CD8-positive, alpha-beta memory T cell (primary cell): ENCODE results near the gene KIF18B. TPM values are rescaled to one million over a fixed set of nuclear protein-coding genes. Genes with fewer than 3 reads are reported as not detected.

Experiments used
- CTCF ChIA-PET: fragments of 350-600 bp; sonication (Branson Sonifier 250); formaldehyde crosslinking; loops from one replicate; lab custom pipeline; 2021; ENCODE audit warnings: antibody characterized with exemption; lab: Charles Lee
- POLR2A ChIA-PET: fragments of 350-600 bp; sonication (Branson Sonifier 250); formaldehyde crosslinking; loops from one replicate; lab custom pipeline; 2021; ENCODE audit warnings: antibody characterized with exemption; lab: Charles Lee
- DNase-seq, 5 donors: peaks; one replicate each; pipeline versions ENCODE4 v3.0.0 to v3.0.0-alpha.2; 2020 to 2022; ENCODE audit warnings: mixed read lengths in 1 of 5
- H3K27ac ChIP-seq: one replicate; pipeline ENCODE4 v1.7.0; 2013; ENCODE audit warnings: low read depth, mild to moderate bottlenecking, low read length, moderate library complexity
- H3K27me3 ChIP-seq: 2 replicates; pipeline ENCODE4 v1.7.0; 2013; ENCODE audit warnings: low read length, mild to moderate bottlenecking; ENCODE audit not compliant: insufficient read depth, poor library complexity, severe bottlenecking
- H3K36me3 ChIP-seq: 2 replicates; pipeline ENCODE4 v1.7.0; 2013; ENCODE audit warnings: mild to moderate bottlenecking, low read length, moderate library complexity; ENCODE audit not compliant: insufficient read depth
- H3K4me1 ChIP-seq: 2 replicates; pipeline ENCODE4 v1.7.0; 2013; ENCODE audit warnings: mild to moderate bottlenecking, low read length, moderate library complexity; ENCODE audit not compliant: insufficient read depth
- H3K4me3 ChIP-seq: 2 replicates; pipeline ENCODE4 v1.7.0; 2013; ENCODE audit warnings: mild to moderate bottlenecking, low read length
- H3K9me3 ChIP-seq: 2 replicates; pipeline ENCODE4 v1.7.0; 2013; ENCODE audit warnings: mild to moderate bottlenecking, low read length
- H3K27ac Mint-ChIP-seq, 8 donors: one replicate each; pipeline ENCODE4 v1.8.0; 2020 to 2021; ENCODE audit warnings: mixed read lengths in 8 of 8, mild to moderate bottlenecking in 6 of 8, inconsistent platforms in 3 of 8, moderate library complexity in 3 of 8
- H3K27me3 Mint-ChIP-seq, 2 donors: one replicate each; pipeline ENCODE4 v1.8.0; 2020 to 2021; ENCODE audit warnings: mixed read lengths in 2 of 2, mild to moderate bottlenecking in 1 of 2, moderate library complexity in 1 of 2
- H3K36me3 Mint-ChIP-seq, 3 donors: one replicate each; pipeline ENCODE4 v1.8.0; 2020 to 2021; ENCODE audit warnings: mixed read lengths in 3 of 3, inconsistent platforms in 1 of 3, mild to moderate bottlenecking in 1 of 3
- H3K4me1 Mint-ChIP-seq, 3 donors: one replicate each; pipeline ENCODE4 v1.8.0; 2020 to 2021; ENCODE audit warnings: mixed read lengths in 3 of 3, inconsistent platforms in 1 of 3, mild to moderate bottlenecking in 1 of 3
- H3K4me3 Mint-ChIP-seq, 7 donors: one replicate each; pipeline ENCODE4 v1.8.0; 2020 to 2021; ENCODE audit warnings: mixed read lengths in 7 of 7, mild to moderate bottlenecking in 6 of 7, moderate library complexity in 4 of 7, inconsistent platforms in 2 of 7
- H3K9me3 Mint-ChIP-seq, 5 donors: one replicate each; pipeline ENCODE4 v1.8.0; 2020 to 2022; ENCODE audit warnings: mixed read lengths in 5 of 5, mild to moderate bottlenecking in 3 of 5, moderate library complexity in 2 of 5, inconsistent platforms in 1 of 5
- polyA plus RNA-seq: library from polyadenylated mRNA; unstranded; fragments of 300-500 nt; fragmentation: Illumina TruSeq; gene quantifications from one replicate; pipeline ENCODE4 v1.2.3, GENCODE V29; 2021
- total RNA-seq, 2 experiments: library from RNA; stranded (reverse); gene quantifications; one replicate each; pipeline ENCODE4 v1.2.3, GENCODE V29; 2021

KIF18B gene
- total and polyA plus RNA-seq, 3 experiments from 2014 or later = 0.10 to 28.3 (median 27.1) TPM

DNA sequence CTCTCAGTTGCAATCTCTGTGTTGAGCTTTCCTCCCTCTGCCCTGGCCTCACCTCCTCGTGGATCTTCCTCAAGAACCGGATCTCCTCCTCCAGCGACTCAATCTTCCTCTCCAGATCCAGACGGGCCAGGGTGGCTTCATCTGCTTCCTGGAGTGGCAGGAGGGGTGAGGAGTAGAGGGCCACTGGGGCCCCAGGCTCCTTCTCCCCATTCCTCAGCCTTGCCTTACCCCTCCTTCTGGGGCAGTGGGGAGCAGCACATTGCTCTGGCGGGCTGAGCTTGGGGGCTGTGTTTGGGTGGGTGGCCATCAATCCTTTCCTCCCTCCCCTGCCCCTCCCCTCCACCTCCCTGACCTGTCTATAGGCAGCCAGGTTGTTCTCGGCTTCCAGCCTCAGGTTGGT lies 33.9 kb downstream of the KIF18B start:
- POLR2A ChIA-PET = no interaction called here

GRCh38 chr17:44912763-44913544 lies 34.6 kb downstream of the KIF18B start:
- peak overlapping the region in 3 of 7 donors; percentile 34 to 48 (median 35) for H3K4me3 Mint-ChIP-seq
- Histone ChIP-seq H3K4me3 (no peak overlapping the region), H3K4me1 (no peaks in the 10 kb centered on the region), H3K27ac (no peak overlapping the region), H3K36me3 (no peaks in the 10 kb centered on the region), H3K9me3 (no peaks in the 10 kb centered on the region), H3K27me3 (no peaks in the 10 kb centered on the region)
- H3K9me3 Mint-ChIP-seq = no peaks in the 10 kb centered on the region
- H3K27me3 Mint-ChIP-seq = peaks cover 18 to 28% of the 10 kb centered on the region in 2 donors
- H3K36me3 Mint-ChIP-seq = peaks cover 0 to 2% (median 0%) of the 10 kb centered on the region in 3 donors
- CTCF ChIA-PET = interaction anchor here (1.0 kb wide), 1 partner anchor 27 kb away, joined by 3 read pairs; no protein-coding TSS in a partner anchor
- no peak for DNase-seq
- peaks cover 0 to 8% (median 5%) of the 10 kb centered on the region in 3 donors for H3K4me1 Mint-ChIP-seq
- H3K27ac Mint-ChIP-seq = peak overlapping the region in 1 of 8 donors; percentile 20
- POLR2A ChIA-PET = no interaction called here

More for the DNA sequence above, 33.9 kb downstream of the KIF18B start:
- Mint-ChIP-seq H3K4me3 (no peak overlapping the region), H3K27ac (peak overlapping the region in 1 of 8 donors; percentile 3), H3K9me3 (no peaks in the 10 kb centered on the region), H3K36me3 (peaks cover 0 to 2% (median 0%) of the 10 kb centered on the region in 3 donors), H3K4me1 (peaks cover 0 to 8% (median 5%) of the 10 kb centered on the region in 3 donors), H3K27me3 (peaks cover 18 to 28% of the 10 kb centered on the region in 2 donors)
- Histone ChIP-seq H3K9me3 (no peaks in the 10 kb centered on the region), H3K27ac (no peak overlapping the region), H3K4me3 (no peak overlapping the region), H3K36me3 (no peaks in the 10 kb centered on the region), H3K4me1 (no peaks in the 10 kb centered on the region), H3K27me3 (no peaks in the 10 kb centered on the region)
- CTCF ChIA-PET = interaction anchor here (1.0 kb wide), 1 partner anchor 26 kb away, joined by 3 read pairs; no protein-coding TSS in a partner anchor
- no peak for DNase-seq

GRCh38 chr17:44911133-44912001 lies 36.2 kb downstream of the KIF18B start:
- Mint-ChIP-seq H3K27me3 (peaks cover 19 to 29% of the 10 kb centered on the region in 2 donors), H3K4me3 (peak overlapping the region in 6 of 7 donors; percentile 45 to 76 (median 70)), H3K36me3 (peaks cover 0 to 2% (median 0%) of the 10 kb centered on the region in 3 donors), H3K4me1 (peaks cover 0 to 8% (median 5%) of the 10 kb centered on the region in 3 donors), H3K27ac (no peak overlapping the region), H3K9me3 (no peaks in the 10 kb centered on the region)
- peak; percentile 17 to 68 (median 30) for DNase-seq
- no peak overlapping the region for H3K4me3 ChIP-seq
- H3K27me3 ChIP-seq = no peaks in the 10 kb centered on the region
- H3K36me3 ChIP-seq = no peaks in the 10 kb centered on the region
- no peaks in the 10 kb centered on the region for H3K9me3 ChIP-seq
- ChIA-PET CTCF (interaction anchor here (0.6 to 2.0 kb wide), 9 partner anchors 9 to 134 kb away, joined by 3 to 10 read pairs (median 3); partner anchors contain the start of gene EFTUD2), POLR2A (no interaction called here)
- no peak overlapping the region for H3K27ac ChIP-seq
- no peaks in the 10 kb centered on the region for H3K4me1 ChIP-seq

DNA sequence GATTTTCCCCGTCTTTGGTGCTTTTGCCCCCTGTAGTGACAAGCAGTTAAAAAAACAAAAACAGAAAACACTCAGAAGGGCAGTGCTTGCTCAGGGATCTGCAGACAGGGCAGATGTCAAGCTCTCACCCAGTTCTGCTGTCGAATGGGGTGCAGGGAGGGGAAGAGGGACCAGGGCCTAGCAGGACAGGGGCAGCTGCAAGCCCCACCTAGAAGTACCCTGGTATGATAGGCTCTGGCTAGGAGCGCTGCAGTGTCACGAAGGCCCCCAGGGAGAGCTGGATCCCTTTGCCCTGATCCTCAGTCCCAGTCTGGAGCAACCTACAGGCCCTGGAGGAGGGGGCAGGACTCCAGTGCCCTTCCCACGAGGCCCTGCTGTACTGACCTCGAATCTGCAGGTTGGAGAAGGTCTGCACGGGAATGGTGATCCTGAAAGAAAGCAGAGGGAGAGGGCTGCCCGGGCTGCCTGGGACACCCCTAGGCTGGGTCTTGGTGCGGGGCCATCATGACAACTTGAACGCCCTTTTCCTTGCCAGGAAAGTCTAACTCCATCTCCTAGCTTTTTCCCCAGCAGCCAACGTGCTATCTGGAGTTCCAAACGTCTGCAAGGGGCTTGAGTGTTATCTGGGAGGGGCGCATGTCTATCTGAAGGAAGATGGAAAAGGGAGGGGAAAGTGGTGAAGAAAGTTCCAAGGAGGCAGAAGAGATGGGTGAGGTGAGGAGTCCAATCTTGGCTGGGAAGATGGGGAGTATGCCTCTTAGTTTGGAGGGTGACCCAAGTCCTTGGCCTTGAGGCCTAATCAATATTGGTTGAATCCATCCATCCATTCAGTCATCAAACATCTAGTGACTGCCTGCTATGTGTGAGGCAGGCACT lies 37.1 kb downstream of the KIF18B start:
- Mint-ChIP-seq H3K4me3 (peak overlapping the region in 4 of 7 donors; percentile 50 to 75 (median 70)), H3K27ac (no peak overlapping the region), H3K9me3 (no peaks in the 10 kb centered on the region), H3K36me3 (peaks cover 0 to 2% (median 0%) of the 10 kb centered on the region in 3 donors), H3K4me1 (peaks cover 0 to 8% (median 5%) of the 10 kb centered on the region in 3 donors), H3K27me3 (peaks cover 19 to 35% of the 10 kb centered on the region in 2 donors)
- no peaks in the 10 kb centered on the region for H3K4me1 ChIP-seq
- no peaks in the 10 kb centered on the region for H3K27me3 ChIP-seq
- H3K36me3 ChIP-seq = no peaks in the 10 kb centered on the region
- no peak overlapping the region for H3K27ac ChIP-seq
- H3K4me3 ChIP-seq = no peak overlapping the region
- ChIA-PET POLR2A (no interaction called here), CTCF (interaction anchor here (0.6 to 2.0 kb wide), 7 partner anchors 9 to 133 kb away, joined by 3 to 10 read pairs (median 3); partner anchors contain the start of gene EFTUD2)
- no peaks in the 10 kb centered on the region for H3K9me3 ChIP-seq
- DNase-seq = no peak

DNA sequence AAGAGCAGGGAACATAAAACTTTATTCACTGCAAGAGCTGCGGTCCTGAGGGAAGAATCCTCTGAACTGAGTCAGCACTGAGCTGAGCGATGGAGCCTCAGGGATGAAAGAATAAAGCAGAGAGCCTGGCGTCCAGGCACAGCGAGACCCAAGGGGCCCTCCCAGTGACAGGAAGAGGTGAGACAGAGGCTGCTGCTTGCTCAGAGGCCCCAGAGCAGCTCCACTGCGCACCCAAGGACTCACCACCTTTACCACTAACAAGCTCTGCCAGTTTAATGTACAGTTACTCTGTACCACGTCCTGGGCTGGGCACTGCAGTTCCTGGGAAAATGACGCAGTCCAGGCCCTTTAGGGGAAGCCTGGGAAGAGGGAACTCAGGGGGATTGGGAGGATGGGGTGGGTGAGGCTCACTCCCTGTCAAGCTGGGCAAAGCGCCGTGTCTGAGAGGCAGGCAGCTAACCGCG lies 37.9 kb downstream of the KIF18B start:
- Mint-ChIP-seq H3K9me3 (no peaks in the 10 kb centered on the region), H3K4me3 (no peak overlapping the region), H3K36me3 (peaks cover 0 to 2% (median 0%) of the 10 kb centered on the region in 3 donors), H3K27ac (no peak overlapping the region), H3K4me1 (peaks cover 0 to 8% (median 5%) of the 10 kb centered on the region in 3 donors), H3K27me3 (peaks cover 19 to 39% of the 10 kb centered on the region in 2 donors)
- ChIA-PET POLR2A (no interaction called here), CTCF (interaction anchor here (2.0 kb wide), 1 partner anchor 11 kb away, joined by 10 read pairs; no protein-coding TSS in a partner anchor)
- H3K36me3 ChIP-seq = no peaks in the 10 kb centered on the region
- H3K4me1 ChIP-seq = no peaks in the 10 kb centered on the region
- DNase-seq = no peak
- H3K27ac ChIP-seq = no peak overlapping the region
- H3K4me3 ChIP-seq = no peak overlapping the region
- H3K9me3 ChIP-seq = no peaks in the 10 kb centered on the region
- H3K27me3 ChIP-seq = no peaks in the 10 kb centered on the region

DNA sequence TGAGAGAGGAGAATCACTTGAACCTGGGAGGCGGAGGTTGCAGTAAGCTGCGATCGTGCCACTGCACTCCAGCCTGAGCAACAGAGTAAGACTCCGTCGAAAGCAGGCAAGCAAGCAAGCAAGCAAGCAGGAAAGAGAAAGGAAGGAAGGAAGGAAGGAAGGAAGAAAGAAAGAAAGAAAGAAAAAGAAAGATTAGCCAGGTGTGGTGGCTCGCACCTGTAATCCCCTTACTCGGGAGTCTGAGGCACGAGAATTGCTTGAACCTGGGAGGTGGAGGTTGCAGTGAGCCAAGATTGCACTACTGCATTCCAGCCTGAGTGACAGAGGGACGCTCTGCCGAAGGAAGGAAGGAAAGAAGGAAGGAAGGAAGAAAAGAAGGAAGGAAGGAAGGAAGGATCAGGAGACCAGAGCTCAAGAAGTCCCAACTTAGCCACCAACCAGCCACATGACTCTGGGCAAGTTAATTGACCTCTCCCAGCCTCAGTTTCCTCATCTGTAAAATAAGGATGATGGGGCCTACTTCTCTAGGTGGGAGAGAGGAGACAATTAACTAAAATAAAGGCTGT lies 38.7 kb downstream of the KIF18B start:
- ChIA-PET POLR2A (no interaction called here), CTCF (no interaction called here)
- Mint-ChIP-seq H3K9me3 (no peaks in the 10 kb centered on the region), H3K27ac (peak overlapping the region in 1 of 8 donors; percentile 63), H3K4me1 (peaks cover 0 to 8% (median 5%) of the 10 kb centered on the region in 3 donors), H3K27me3 (peaks cover 19 to 35% of the 10 kb centered on the region in 2 donors), H3K36me3 (peaks cover 0 to 2% (median 0%) of the 10 kb centered on the region in 3 donors), H3K4me3 (no peak overlapping the region)
- no peak overlapping the region for H3K4me3 ChIP-seq
- no peak overlapping the region for H3K27ac ChIP-seq
- H3K36me3 ChIP-seq = no peaks in the 10 kb centered on the region
- no peaks in the 10 kb centered on the region for H3K4me1 ChIP-seq
- no peak for DNase-seq
- H3K27me3 ChIP-seq = no peaks in the 10 kb centered on the region
- no peaks in the 10 kb centered on the region for H3K9me3 ChIP-seq
